Omental fat pad (tissue), 4 donors: ENCODE results near the gene CTSO. TPM values are rescaled to one million over a fixed set of nuclear protein-coding genes. Genes with fewer than 3 reads are reported as not detected.
A peak's percentile ranks its signal among the peaks of the same experiment; 100 is the strongest.

Experiments
- ATAC-seq: fragments of 150-250 bp; one replicate; pipeline ENCODE4 v1.9.1; 2016; ENCODE audit warnings: mild to moderate bottlenecking, moderate library complexity; ENCODE audit not compliant: low FRiP score
- DNase-seq: peaks from one replicate; pipeline ENCODE4 v3.0.0-alpha.2; 2019; ENCODE audit warnings: low spot score
- total RNA-seq, 4 donors: library from RNA; depleted of rRNA; stranded (reverse); fragments of >200 nt; gene quantifications; one replicate each; pipeline ENCODE4 v1.1.0, GENCODE V29; 2016
- TF ChIP-seq, protein P1 (sequence below), 3 donors: fragments of 450-650 bp; IDR thresholded peaks; one replicate each; pipeline ENCODE4 v1.5.1; 2016 to 2017; ENCODE audit warnings: antibody characterized with exemption in 3 of 3, mild to moderate bottlenecking in 3 of 3, moderate library complexity in 2 of 3

CTSO gene
- total RNA-seq, 4 donors from 2014 or later: 15.3 to 47.1 (median 20.9) TPM

DNA sequence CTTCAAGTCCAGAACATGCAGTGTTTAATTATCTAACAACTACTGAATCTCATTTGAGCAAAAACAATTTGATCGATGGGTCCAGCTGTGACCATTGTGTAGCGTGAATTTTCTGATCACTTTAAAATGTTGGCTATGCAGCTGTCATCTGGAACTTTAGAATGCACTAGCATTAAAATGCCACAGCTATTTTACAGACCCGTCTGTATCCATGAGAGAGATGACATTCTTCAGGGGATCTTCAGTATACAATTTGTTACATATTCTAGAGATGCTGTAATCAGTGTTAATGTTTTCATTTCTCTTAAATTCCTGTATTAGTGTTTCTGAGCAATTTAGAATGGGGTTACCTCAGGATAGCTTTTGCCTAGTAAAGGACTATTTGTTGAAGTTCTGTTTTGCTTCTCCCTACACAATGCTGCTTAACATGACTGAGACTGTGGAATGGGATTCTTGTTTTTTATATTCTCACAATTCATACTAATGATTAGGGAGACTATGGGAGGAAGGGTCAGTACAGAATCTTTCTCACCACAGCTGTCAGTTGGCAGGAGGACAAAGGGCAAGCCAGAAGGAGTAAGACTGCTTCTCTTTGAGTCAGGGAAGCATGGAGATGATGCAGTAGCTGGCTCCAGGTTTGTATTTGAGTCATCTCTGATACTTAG lies 13.2 kb upstream of the CTSO start:
- TF ChIP-seq, protein P1, sequence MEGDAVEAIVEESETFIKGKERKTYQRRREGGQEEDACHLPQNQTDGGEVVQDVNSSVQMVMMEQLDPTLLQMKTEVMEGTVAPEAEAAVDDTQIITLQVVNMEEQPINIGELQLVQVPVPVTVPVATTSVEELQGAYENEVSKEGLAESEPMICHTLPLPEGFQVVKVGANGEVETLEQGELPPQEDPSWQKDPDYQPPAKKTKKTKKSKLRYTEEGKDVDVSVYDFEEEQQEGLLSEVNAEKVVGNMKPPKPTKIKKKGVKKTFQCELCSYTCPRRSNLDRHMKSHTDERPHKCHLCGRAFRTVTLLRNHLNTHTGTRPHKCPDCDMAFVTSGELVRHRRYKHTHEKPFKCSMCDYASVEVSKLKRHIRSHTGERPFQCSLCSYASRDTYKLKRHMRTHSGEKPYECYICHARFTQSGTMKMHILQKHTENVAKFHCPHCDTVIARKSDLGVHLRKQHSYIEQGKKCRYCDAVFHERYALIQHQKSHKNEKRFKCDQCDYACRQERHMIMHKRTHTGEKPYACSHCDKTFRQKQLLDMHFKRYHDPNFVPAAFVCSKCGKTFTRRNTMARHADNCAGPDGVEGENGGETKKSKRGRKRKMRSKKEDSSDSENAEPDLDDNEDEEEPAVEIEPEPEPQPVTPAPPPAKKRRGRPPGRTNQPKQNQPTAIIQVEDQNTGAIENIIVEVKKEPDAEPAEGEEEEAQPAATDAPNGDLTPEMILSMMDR (IDR thresholded peaks at IDR 0.05): no peak
- no peak for ATAC-seq
- DNase-seq: no peak

GRCh38 chr4:155966171-155966570 lies 12.5 kb upstream of the CTSO start:
- ATAC-seq (no peak), DNase-seq (no peak)
- TF ChIP-seq, protein P1 (IDR thresholded peaks at IDR 0.05): no peak

GRCh38 chr4:155964016-155964891 lies 10.6 kb upstream of the CTSO start:
- DNase-seq: no peak
- ATAC-seq: peak; percentile 52
- TF ChIP-seq, protein P1 (IDR thresholded peaks at IDR 0.05): no peak

- TF ChIP-seq, protein P1 (IDR thresholded peaks at IDR 0.05): no peak
- no peak for DNase-seq
- no peak for ATAC-seq
Observed at GRCh38 chr4:155962767-155963166, 9.1 kb upstream of the CTSO start.

DNA sequence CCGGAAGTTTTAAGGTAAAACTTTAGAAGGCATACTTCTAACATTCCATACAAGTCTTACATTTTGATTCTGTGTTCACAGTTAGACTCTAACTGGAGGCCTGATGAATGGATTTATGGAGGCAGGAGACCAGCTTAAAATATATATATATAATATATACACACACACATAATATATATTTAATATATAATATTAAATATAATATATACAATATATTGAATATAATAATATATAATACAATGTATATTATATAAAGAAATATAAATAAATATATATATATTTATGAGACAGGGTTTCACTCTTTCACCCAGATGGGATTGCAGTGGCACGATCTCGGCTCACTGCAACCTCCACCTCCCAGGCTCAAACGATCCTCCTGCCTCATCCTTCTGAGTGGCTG lies 7.9 kb upstream of the CTSO start:
- DNase-seq (no peak), ATAC-seq (no peak)
- TF ChIP-seq, protein P1 (IDR thresholded peaks at IDR 0.05): no peak

DNA sequence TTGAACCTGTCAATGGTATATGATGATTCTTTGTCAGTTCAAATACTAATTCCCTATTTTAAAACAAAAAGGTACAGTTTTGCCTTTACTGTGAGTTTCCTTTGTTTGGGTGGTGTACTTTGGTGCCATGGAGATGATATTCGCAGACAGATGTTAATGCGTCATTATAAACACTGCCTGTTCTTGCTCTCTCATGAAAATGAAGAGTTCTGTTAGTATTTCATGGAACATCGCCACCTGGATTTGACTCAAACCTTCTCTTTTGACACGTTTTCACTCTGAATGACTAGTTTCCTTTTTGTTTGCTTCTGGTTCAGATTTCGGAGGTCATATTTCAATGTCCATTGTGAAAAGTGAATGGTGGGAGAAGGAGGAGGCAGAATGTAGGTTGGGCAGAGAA lies 6.9 kb upstream of the CTSO start:
- ATAC-seq (peak; percentile 80), DNase-seq (no peak)
- TF ChIP-seq, protein P1 (IDR thresholded peaks at IDR 0.05): no peak
